ENCODE data around the gene RFX3. TPM values are rescaled to one million over a fixed set of nuclear protein-coding genes. Genes with fewer than 3 reads are reported as not detected.

The RFX3 gene
- total RNA-seq, 1 experiment from 2014 or later: 9.9 TPM

- no peaks in the 10 kb centered on the region for H3K23me2 ChIP-seq (ENCODE audit: insufficient read length, low read depth, low read length, poor library complexity, severe bottlenecking)
- H3K4me3 Mint-ChIP-seq: no peak overlapping the region
- no peaks in the 10 kb centered on the region; a peak in 2 of 7 replicates for H3K36me3 Mint-ChIP-seq (ENCODE audit: insufficient read depth in 1 of 3, low read depth in 3 of 3)
- H3K27ac Mint-ChIP-seq: no peak overlapping the region
- H3K79me2 ChIP-seq (ENCODE audit: insufficient read depth, low read length): no peaks in the 10 kb centered on the region
- H3K4me2 ChIP-seq (ENCODE audit: insufficient read depth, insufficient read length, low read length): no peak overlapping the region
- no peak overlapping the region for H3K56ac ChIP-seq (ENCODE audit: insufficient read length, low read depth, low read length)
- H2BK120ac ChIP-seq (ENCODE audit: low read depth, low read length, poor library complexity, severe bottlenecking): no peak overlapping the region
- WGBS (ENCODE audit: extremely low coverage, insufficient read length, low lambda C conversion rate): no CpG with 5 or more reads among the region's 1 CpG
- no peak overlapping the region for H3K4ac ChIP-seq (ENCODE audit: low read depth, low read length)
- no peaks in the 10 kb centered on the region for H3K9me3 ChIP-seq (ENCODE audit: control insufficient read depth, low read depth, low read length)
- no peak overlapping the region for H2BK12ac ChIP-seq (ENCODE audit: insufficient read length, low read depth, low read length)
- H3T11ph ChIP-seq (ENCODE audit: low read length): no peak overlapping the region
- H4K5ac ChIP-seq (ENCODE audit: insufficient read length, low read depth, low read length): no peak overlapping the region
- no peak for TF ChIP-seq CTCF (conservative IDR thresholded peaks at IDR 0.05)
- H3K79me1 ChIP-seq (ENCODE audit: insufficient read depth, low read depth, low read length, poor library complexity, severe bottlenecking): no peaks in the 10 kb centered on the region
- H3K4me1 ChIP-seq (ENCODE audit: insufficient read depth, low read length): no peaks in the 10 kb centered on the region
- no peak overlapping the region for H3K14ac ChIP-seq (ENCODE audit: insufficient read depth, low read length)
- no peak overlapping the region for H2BK20ac ChIP-seq (ENCODE audit: low read depth, low read length, poor library complexity, severe bottlenecking)
- no peaks in the 10 kb centered on the region for H4K20me1 ChIP-seq (ENCODE audit: control insufficient read depth, insufficient read depth, insufficient read length)
- H4K8ac ChIP-seq (replicated peaks; ENCODE audit: insufficient read length, low read depth, low read length): no peak overlapping the region
- H2BK15ac ChIP-seq (ENCODE audit: low read depth, low read length): no peak overlapping the region
- no peaks in the 10 kb centered on the region for H3K9me3 Mint-ChIP-seq
- no peak overlapping the region for H2BK5ac ChIP-seq (ENCODE audit: insufficient read length, low read length)
- no peak overlapping the region for H2AFZ ChIP-seq (ENCODE audit: low read length)
- no peak for DNase-seq
- H3K4me1 Mint-ChIP-seq: no peaks in the 10 kb centered on the region
- H4K91ac ChIP-seq (ENCODE audit: insufficient read length, low read depth, low read length): no peak overlapping the region
- no peak overlapping the region for H3K18ac ChIP-seq (ENCODE audit: insufficient read length, low read depth, low read length)
- H3K27me3 Mint-ChIP-seq (ENCODE audit: low read depth): no peaks in the 10 kb centered on the region
- H2AK5ac ChIP-seq (ENCODE audit: insufficient read length, low read length): no peak overlapping the region
- no peak overlapping the region for H3K27ac ChIP-seq (ENCODE audit: insufficient read length, low read depth, low read length)
- H3K23ac ChIP-seq (ENCODE audit: insufficient read length, low read depth, low read length): no peak overlapping the region
- H3K9ac ChIP-seq (ENCODE audit: extremely low read depth, insufficient read length, low read length): no peak overlapping the region
- no peaks in the 10 kb centered on the region for H3K27me3 ChIP-seq (ENCODE audit: insufficient read depth, low read length)
Observed at GRCh38 chr9:3434594-3434993, 91.2 kb downstream of the RFX3 start.

Measured in H9 (cell line).